Left renal pelvis (tissue), 4 donors: Measurements from ENCODE around the gene SCP2. TPM values are rescaled to one million over a fixed set of nuclear protein-coding genes. Genes with fewer than 3 reads are reported as not detected.

Experiments
- DNase-seq, 4 donors: peaks; one replicate each; pipeline ENCODE4 v3.0.0-alpha.2; 2013; ENCODE audit warnings: low read depth in 4 of 4, low spot score in 3 of 4
- polyA plus RNA-seq, 4 donors: library from polyadenylated mRNA; unstranded; fragments of 120-200 nt; gene quantifications; one replicate each; pipeline ENCODE4 v1.2.1, GENCODE V29; 2013; ENCODE audit not compliant: insufficient read length in 4 of 4

Gene SCP2
- polyA plus RNA-seq, 4 donors, result 141 to 229 (median 205) TPM

DNA sequence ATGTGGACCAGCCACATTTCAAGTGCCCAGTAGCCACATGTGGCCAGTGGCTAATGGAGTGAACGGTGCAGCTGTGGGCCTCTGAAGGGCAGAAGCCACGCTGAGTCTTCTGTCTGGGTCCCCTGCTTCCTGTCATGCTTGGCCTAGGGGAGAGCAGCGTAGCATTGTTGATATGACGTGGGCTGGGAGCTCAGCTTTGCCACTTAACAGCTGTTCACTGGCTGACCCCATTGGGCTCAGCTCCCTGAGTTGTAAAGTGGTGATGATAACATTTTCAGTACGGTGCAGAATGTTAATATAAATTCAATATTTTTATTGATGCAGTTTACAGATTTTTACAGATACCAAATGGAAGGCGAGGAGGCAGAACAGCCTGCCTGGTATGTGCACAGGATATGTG is 139.4 kb downstream of the SCP2 start:
- no peak for DNase-seq

GRCh38 chr1:53066891-53067738 is 140.0 kb downstream of the SCP2 start:
- DNase-seq, result no peak

DNA sequence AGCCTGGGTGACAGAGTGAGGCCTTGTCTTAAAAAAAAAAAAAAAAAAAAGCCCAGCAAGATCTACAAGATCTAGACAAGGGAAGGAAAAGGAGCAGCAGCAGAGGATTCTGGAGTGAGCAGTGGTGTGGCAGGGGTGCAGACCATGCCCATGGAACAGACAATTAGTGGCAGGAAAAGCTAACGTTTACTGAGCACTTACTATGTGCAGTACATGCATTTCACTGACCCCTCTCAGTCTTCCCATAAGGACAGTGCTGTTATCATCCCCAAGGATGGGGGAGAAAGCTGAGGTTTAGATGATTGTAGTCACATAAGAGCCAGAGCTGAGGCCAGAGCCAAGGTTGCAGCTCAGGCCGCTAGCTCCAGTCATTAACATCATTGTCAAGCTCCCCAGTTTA is 140.8 kb downstream of the SCP2 start:
- DNase-seq, result no peak

DNA sequence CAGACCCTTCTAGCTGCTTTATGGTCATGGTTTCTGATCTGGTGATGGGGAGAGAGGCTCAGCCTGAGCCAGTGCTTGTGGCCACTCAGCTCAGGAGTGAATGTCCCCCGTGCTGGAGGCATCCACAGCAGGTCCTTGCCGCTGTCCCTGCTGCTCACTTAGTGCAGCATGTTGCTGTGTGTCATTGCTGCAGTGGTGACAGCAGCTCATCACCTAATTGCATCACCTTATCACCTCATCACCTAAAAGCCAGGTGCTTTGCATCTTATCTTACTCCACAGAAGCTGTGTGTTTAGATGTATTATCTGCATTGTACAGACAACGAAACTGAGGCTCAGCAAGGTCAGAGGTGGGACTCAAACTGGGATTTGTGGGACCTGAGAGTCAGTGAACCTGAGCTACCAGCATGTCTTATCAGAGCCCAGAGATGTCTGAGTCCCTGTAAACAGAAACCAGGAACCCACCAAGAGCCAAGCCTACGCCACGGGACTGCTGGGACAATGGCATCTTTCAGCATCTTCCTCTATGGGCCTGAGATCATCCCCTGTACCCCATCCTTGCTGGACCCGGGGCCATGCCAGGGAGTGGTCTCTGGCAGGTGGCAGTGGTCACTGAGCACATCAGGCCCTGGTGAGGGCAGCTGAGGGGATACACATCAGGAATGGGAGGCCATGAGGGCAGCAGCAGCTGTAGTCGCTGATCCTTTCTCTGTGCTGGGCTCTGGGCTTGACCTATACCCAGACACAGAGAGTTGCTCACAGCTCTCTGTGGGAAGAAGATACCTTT is 141.4 kb downstream of the SCP2 start:
- no peak for DNase-seq

DNA sequence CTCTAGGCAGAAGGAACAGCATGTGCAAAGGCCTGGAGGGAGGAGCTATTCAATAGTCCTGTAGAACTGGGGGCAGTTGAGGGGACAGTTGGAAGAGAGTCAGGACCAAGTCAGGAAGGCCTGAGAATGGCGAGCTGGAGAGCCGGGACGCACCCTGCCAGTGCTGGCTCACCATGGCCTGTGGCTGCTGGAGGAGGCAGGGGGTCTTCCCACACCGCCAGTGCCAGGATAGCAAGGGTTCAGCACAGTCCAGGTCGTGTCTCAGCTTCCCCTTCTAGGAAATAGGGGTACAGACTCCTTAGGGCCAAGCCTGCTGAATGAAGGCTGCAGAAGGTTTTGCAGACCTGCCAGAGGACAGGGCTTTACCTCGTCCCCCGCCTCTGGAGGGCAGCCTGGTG is 142.2 kb downstream of the SCP2 start:
- DNase-seq, result no peak

GRCh38 chr1:53069663-53070327 is 142.7 kb downstream of the SCP2 start:
- no peak for DNase-seq

DNA sequence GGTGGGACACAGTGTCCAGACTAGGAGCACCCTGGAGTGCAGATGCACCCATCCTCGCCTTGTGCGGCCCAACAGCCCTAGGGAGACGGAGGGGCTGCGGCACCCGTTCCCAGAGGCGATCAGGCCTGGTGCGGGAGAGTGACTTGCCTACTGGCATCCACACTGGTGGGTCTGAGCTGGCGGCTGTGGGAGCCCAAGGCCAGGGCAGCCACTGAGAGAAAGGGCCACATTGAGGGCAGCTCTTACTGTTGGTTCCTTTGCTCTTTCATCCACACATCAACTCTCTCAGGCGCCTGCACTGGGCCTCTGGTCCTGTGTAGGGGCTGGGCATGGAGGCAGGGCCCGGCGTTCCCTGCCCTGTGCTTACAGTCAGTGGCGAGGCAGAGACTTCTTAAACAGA is 143.5 kb downstream of the SCP2 start:
- DNase-seq, result no peak

DNA sequence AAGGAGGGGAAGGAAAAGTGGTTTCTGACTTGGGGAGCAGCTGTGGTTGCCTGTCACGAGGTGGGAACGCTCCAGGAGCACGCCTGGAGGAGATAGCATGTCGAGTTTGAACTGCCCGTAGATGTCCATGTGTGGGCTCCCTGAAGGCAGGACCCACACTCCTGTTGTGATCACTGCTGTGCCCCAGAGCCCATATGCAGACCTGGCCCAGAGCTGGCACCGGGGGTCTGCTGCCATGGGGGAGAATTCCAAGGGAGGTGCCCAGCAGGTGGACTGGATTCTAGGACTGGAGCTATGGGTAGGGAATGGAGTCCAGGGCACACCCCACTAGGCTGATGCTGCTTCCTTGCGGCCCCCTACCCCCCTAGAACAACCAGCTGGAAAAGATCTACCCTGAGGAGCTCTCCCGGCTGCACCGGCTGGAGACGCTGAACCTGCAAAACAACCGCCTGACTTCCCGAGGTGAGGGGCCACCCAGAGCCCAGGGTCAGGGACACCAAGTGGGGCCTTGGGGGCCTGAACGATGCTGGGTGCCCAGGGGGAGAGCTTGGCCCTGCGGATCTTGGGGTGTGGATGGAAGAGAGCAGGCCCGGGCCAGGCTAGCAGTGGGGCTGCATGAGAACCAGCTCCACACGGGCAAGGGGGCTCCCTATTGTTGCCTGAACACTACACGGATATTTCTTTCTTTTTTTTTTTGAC is 144.2 kb downstream of the SCP2 start:
- DNase-seq, result no peak

DNA sequence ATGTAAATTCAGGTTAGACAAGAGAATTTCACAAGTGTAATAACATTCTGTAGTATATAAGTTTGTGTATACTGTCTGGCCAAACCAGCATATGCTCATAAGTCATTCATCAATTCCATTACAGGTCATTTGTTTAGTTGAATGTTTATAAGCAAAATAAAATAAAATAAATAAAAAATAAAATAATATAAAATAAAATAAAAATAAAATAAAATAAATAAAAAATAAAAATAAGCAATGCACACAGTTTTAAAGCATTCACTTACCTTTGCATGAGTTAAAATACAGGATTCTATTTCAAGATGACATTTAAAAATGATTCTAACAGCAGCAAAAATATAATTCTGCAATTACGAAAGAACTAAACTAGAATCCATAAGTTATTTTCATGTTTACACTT is 144.8 kb downstream of the SCP2 start:
- DNase-seq, result no peak

GRCh38 chr1:53073287-53073686 is 146.2 kb downstream of the SCP2 start:
- DNase-seq, result no peak

DNA sequence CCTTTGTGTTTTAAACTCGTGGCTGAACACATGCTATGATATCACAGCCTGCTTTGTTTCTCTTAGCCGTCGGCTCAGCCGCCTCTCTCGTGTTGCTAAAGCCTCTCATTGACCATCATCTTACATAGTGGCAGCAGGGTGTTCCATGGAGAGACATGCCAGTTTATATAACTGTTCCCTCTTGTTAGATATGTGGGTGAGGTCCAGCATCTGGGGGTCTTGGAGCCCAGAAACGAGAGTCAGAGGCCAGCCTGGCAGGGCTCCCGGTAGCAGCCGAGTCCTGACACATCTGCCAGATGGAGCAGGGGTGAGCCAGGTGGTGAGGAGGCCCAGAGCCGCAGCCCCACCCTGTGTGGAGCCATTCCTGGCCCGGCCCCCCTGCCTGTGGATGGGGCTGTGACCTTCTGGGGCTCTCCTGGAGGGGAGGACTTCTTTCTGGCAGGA is 146.8 kb downstream of the SCP2 start:
- DNase-seq, result no peak

- DNase-seq, result no peak
These were observed 147.5 kb downstream of the SCP2 start for GRCh38 chr1:53074313-53075154.

- no peak for DNase-seq
These were observed 148.1 kb downstream of the SCP2 start for GRCh38 chr1:53075206-53075605.

DNA sequence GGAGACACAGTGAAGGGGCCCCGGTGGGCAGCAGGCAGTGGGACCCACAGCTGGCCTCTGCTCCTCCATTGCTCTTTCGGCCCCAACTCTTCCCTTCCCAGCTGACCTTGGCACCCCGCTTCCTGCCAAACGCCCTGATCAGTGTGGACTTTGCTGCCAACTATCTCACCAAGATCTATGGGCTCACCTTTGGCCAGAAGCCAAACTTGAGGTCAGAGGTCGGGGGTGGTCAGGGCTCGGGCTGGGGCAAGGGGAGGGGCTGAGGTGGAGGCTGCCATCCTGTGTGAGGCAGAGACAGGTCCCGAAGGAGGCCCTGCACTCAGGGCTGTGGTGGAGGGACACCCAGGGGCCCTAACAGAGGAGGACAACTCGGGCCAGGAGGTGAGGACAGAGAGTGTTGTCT is 148.7 kb downstream of the SCP2 start:
- no peak for DNase-seq

- no peak for DNase-seq
These were observed 149.1 kb downstream of the SCP2 start for GRCh38 chr1:53076165-53076564.

- DNase-seq, result no peak
These were observed 149.9 kb downstream of the SCP2 start for GRCh38 chr1:53076721-53077598.

DNA sequence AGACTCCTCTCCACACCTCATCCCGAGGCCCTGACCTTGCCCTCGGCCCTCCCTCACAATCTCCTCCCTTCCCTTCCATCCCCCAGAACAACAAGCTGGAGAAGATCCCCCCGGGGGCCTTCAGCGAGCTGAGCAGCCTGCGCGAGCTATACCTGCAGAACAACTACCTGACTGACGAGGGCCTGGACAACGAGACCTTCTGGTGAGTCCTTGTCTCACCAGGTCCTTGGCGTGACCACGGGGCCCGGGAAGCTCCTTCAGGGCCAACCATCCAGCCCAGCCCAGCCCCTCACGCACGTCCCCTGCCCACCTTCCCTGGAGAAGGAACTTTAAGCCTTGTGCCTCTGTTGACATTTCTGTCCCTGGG is 150.5 kb downstream of the SCP2 start:
- DNase-seq, result no peak

GRCh38 chr1:53078333-53079101 is 151.4 kb downstream of the SCP2 start:
- no peak for DNase-seq
